ENCODE data around the gene WAPL.

- TF ChIP-seq, protein P1, sequence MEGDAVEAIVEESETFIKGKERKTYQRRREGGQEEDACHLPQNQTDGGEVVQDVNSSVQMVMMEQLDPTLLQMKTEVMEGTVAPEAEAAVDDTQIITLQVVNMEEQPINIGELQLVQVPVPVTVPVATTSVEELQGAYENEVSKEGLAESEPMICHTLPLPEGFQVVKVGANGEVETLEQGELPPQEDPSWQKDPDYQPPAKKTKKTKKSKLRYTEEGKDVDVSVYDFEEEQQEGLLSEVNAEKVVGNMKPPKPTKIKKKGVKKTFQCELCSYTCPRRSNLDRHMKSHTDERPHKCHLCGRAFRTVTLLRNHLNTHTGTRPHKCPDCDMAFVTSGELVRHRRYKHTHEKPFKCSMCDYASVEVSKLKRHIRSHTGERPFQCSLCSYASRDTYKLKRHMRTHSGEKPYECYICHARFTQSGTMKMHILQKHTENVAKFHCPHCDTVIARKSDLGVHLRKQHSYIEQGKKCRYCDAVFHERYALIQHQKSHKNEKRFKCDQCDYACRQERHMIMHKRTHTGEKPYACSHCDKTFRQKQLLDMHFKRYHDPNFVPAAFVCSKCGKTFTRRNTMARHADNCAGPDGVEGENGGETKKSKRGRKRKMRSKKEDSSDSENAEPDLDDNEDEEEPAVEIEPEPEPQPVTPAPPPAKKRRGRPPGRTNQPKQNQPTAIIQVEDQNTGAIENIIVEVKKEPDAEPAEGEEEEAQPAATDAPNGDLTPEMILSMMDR (IDR thresholded peaks at IDR 0.05; ENCODE audit: low read length) = no peak
- TF ChIP-seq EZH2 (IDR thresholded peaks at IDR 0.05; ENCODE audit: borderline replicate concordance, low read length) = no peak
Observed at GRCh38 chr10:86489071-86489810, 32.4 kb downstream of the WAPL start.
